ENCODE results near the gene SNAPC2. TPM values are rescaled to one million over a fixed set of nuclear protein-coding genes. Genes with fewer than 3 reads are reported as not detected.

Gene SNAPC2
- total and polyA plus RNA-seq, 2 donors, result 6.4 to 16.0 TPM

DNA sequence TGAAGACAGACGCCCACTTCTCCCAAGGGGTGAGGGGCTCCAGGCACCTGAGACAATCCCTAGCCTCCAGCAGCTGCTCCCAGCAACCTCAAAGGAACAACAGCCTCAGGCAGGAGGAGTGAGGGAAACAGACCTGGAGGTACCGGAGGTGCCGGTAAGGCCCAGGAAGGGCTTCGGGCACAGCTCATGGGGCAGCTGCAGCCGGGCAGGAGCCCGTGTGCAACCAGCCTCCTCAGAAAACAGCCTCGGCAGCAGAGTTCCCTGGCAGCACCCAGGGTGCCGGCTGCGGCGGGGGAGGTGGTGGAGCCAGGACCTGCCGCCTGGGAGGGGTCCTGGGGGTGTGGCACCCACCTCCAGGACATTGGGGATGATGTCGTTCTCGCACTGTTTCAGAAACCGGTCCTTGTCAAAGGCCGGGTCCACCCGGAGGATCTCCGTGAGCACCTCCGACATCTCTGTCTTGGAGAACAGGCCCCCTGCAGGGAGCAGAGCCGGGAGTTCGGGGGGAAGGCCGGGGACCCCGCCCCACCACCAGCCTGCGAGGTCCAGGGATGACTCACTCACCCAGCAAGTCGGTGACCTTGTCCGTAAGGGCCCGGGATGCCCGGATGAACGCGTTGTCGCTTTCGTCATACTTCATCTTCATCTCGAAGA is 12.3 kb downstream of the SNAPC2 start:
- Histone ChIP-seq H3K27me3 (ENCODE audit: control insufficient read depth in 2 of 2, insufficient read depth in 1 of 2, low read length in 1 of 2) (no peaks in the 10 kb centered on the region), H3K4me3 (ENCODE audit: low read length in 2 of 2) (no peak overlapping the region), H3K4me1 (ENCODE audit: control insufficient read depth in 2 of 2, insufficient read depth in 2 of 2, low read length in 2 of 2) (peaks cover 0 to 8% of the 10 kb centered on the region in 2 donors), H3K9me3 (ENCODE audit: control insufficient read depth in 2 of 2, insufficient read depth in 1 of 2, low read length in 1 of 2) (no peaks in the 10 kb centered on the region), H3K27ac (ENCODE audit: low read depth in 1 of 2, low read length in 1 of 2) (no peak overlapping the region), H3K36me3 (ENCODE audit: control insufficient read depth in 2 of 2, insufficient read depth in 2 of 2, low read length in 1 of 2) (peaks cover 60 to 70% of the 10 kb centered on the region in 2 donors)
- 94% methylated on average over 32 of the region's 32 CpGs for WGBS
- no peak for DNase-seq (ENCODE audit: low read depth in 6 of 9, low spot score in 9 of 9)

DNA sequence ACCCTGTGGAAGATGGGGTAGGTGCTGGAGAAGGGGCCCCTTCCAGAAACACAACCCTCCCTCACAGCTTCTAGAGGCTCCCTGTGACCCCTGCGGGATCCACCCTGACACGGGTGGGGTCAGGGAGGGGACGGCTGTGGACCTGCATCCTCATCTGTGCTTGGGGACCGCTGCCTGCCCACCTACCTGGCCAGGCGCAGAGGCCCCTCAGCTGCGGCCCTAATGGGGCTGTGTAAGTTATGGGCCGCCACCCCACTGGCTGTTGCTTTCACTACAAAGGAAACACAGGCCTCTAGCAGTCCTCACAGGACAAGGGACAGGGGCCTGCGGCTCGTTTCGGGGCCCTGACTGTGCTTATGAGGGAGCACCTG is 12.8 kb downstream of the SNAPC2 start:
- no peak overlapping the region for H3K4me3 ChIP-seq (ENCODE audit: low read length in 2 of 2)
- H3K4me1 ChIP-seq (ENCODE audit: control insufficient read depth in 2 of 2, insufficient read depth in 2 of 2, low read length in 2 of 2), result peaks cover 0 to 8% of the 10 kb centered on the region in 2 donors
- WGBS, result 98% methylated on average over 10 of the region's 10 CpGs
- H3K36me3 ChIP-seq (ENCODE audit: control insufficient read depth in 2 of 2, insufficient read depth in 2 of 2, low read length in 1 of 2), result peaks cover 62 to 66% of the 10 kb centered on the region in 2 donors
- no peaks in the 10 kb centered on the region for H3K9me3 ChIP-seq (ENCODE audit: control insufficient read depth in 2 of 2, insufficient read depth in 1 of 2, low read length in 1 of 2)
- H3K27me3 ChIP-seq (ENCODE audit: control insufficient read depth in 2 of 2, insufficient read depth in 1 of 2, low read length in 1 of 2), result no peaks in the 10 kb centered on the region
- DNase-seq (ENCODE audit: low read depth in 6 of 9, low spot score in 9 of 9), result no peak
- no peak overlapping the region for H3K27ac ChIP-seq (ENCODE audit: low read depth in 1 of 2, low read length in 1 of 2)

DNA sequence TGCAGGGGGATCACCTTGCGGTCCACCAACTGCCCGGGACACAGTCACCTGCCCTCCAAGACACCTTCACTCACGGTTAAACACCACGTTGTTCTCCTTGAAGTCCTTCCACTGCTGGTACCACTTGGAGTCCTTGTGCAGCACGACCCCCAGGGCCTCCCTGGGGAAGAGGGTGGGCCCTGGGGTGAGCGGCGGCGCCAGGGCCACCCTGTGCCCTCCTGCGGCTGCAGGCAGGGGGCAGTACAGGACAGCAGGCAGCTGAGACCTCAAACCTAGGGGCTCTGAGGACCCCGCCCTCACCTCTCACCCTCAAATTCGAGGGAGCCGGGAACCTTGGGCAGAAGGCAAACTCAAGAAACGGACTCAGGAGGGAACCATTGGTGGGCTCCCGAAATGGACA is 13.3 kb downstream of the SNAPC2 start:
- peaks cover 0 to 6% of the 10 kb centered on the region in 2 donors for H3K4me1 ChIP-seq (ENCODE audit: control insufficient read depth in 2 of 2, insufficient read depth in 2 of 2, low read length in 2 of 2)
- H3K27me3 ChIP-seq (ENCODE audit: control insufficient read depth in 2 of 2, insufficient read depth in 1 of 2, low read length in 1 of 2), result no peaks in the 10 kb centered on the region
- H3K4me3 ChIP-seq (ENCODE audit: low read length in 2 of 2), result no peak overlapping the region
- no peak overlapping the region for H3K27ac ChIP-seq (ENCODE audit: low read depth in 1 of 2, low read length in 1 of 2)
- H3K36me3 ChIP-seq (ENCODE audit: control insufficient read depth in 2 of 2, insufficient read depth in 2 of 2, low read length in 1 of 2), result peaks cover 62 to 65% of the 10 kb centered on the region in 2 donors
- H3K9me3 ChIP-seq (ENCODE audit: control insufficient read depth in 2 of 2, insufficient read depth in 1 of 2, low read length in 1 of 2), result no peaks in the 10 kb centered on the region
- 97% methylated on average over 14 of the region's 14 CpGs for WGBS
- no peak for DNase-seq (ENCODE audit: low read depth in 6 of 9, low spot score in 9 of 9)

DNA sequence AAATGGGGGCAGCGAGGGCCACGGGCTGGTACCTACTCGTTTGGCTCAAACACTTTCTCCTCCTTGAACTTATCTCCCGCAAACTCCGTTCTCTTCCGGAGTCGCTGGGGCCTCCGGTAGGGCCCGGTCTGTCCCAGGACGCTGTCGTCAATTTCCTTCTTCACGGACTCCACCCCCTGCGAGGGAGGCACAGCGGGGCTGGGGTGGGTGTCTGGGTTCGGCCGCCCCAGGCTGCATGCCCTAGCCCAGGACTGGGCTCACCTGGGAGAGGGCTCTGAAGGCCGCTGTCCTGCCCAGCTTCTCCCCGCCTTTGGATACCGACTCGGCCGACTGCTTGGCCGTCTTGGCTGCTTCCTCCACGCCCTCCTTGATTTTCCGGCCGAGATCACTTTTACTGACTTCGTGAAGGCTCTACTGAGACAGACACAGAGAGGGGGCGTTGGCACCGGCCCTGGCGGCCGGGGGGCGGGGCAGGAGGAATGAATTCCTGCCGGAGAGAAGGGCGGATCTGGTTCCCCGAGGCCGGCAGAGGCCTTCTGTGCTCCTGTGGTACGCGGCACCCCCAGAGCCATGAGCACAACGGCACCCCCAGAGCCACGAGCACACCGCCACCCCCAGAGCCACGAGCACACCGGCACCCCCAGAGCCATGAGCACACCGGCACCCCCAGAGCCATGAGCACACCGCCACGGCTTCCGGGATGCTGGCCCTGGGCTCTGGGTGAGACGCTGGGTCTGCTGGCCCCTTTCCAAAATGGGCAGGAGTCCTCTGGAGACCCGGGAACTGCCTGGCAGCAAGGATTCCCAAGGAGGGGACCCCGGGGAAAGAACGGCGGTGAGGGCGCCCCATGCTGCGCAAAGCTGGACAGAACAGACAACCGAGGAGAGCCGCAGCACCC is 13.9 kb downstream of the SNAPC2 start:
- Histone ChIP-seq H3K4me3 (ENCODE audit: low read length in 2 of 2) (no peak overlapping the region), H3K27ac (ENCODE audit: low read depth in 1 of 2, low read length in 1 of 2) (no peak overlapping the region), H3K27me3 (ENCODE audit: control insufficient read depth in 2 of 2, insufficient read depth in 1 of 2, low read length in 1 of 2) (no peaks in the 10 kb centered on the region), H3K9me3 (ENCODE audit: control insufficient read depth in 2 of 2, insufficient read depth in 1 of 2, low read length in 1 of 2) (no peaks in the 10 kb centered on the region), H3K36me3 (ENCODE audit: control insufficient read depth in 2 of 2, insufficient read depth in 2 of 2, low read length in 1 of 2) (peaks cover 62 to 68% of the 10 kb centered on the region in 2 donors), H3K4me1 (ENCODE audit: control insufficient read depth in 2 of 2, insufficient read depth in 2 of 2, low read length in 2 of 2) (peaks cover 0 to 6% of the 10 kb centered on the region in 2 donors)
- WGBS, result 95% methylated on average over 55 of the region's 55 CpGs
- no peak for DNase-seq (ENCODE audit: low read depth in 6 of 9, low spot score in 9 of 9)

DNA sequence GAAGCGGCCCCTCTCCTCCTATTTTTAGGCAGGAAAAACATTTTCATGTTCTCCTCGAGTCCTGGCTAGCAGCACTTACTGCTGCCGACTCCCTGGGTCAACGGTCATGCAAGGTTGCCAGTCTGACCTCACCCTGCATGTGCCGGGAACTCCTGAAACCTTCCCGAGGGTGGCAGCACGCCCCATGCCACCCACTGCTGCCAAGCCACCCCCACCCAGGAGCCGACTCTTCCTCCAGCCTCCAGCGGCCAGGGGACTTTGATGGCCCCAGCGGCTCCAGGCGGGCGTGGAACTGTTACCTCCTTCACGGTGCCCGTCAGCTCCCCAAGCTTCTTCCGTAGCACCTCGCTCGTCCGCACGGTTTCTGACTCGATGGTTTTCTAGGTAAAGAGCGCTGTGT is 14.6 kb downstream of the SNAPC2 start:
- WGBS, result 97% methylated on average over 21 of the region's 21 CpGs
- H3K36me3 ChIP-seq (ENCODE audit: control insufficient read depth in 2 of 2, insufficient read depth in 2 of 2, low read length in 1 of 2), result peaks cover 62 to 71% of the 10 kb centered on the region in 2 donors
- H3K27ac ChIP-seq (ENCODE audit: low read depth in 1 of 2, low read length in 1 of 2), result no peak overlapping the region
- no peaks in the 10 kb centered on the region for H3K4me1 ChIP-seq (ENCODE audit: control insufficient read depth in 2 of 2, insufficient read depth in 2 of 2, low read length in 2 of 2)
- no peaks in the 10 kb centered on the region for H3K9me3 ChIP-seq (ENCODE audit: control insufficient read depth in 2 of 2, insufficient read depth in 1 of 2, low read length in 1 of 2)
- no peak for DNase-seq (ENCODE audit: low read depth in 6 of 9, low spot score in 9 of 9)
- H3K4me3 ChIP-seq (ENCODE audit: low read length in 2 of 2), result no peak overlapping the region
- H3K27me3 ChIP-seq (ENCODE audit: control insufficient read depth in 2 of 2, insufficient read depth in 1 of 2, low read length in 1 of 2), result no peaks in the 10 kb centered on the region

DNA sequence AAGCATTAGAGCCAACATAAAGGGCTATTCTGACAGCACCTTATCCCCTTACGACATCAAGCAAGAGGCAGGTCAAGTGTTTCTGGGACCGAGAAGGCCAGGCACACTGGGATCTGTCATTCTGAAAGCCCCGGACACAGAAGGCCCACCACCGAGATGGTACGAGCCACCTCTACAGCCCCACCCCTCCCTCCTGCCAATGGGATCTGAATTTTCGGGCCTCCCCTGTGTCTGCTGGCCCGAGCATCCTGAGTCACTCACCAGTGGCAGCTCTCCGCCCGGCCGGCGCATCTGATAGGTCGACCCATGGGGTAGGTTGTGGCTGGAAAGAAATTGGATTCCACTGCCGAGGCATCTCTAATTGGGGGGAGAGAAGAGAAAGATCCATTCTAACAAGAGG is 20.7 kb downstream of the SNAPC2 start:
- no peak for DNase-seq (ENCODE audit: low read depth in 6 of 9, low spot score in 9 of 9)
- H3K4me3 ChIP-seq (ENCODE audit: low read length in 2 of 2), result no peak overlapping the region
- H3K27ac ChIP-seq (ENCODE audit: low read depth in 1 of 2, low read length in 1 of 2), result no peak overlapping the region
- H3K36me3 ChIP-seq (ENCODE audit: control insufficient read depth in 2 of 2, insufficient read depth in 2 of 2, low read length in 1 of 2), result peaks cover 24 to 29% of the 10 kb centered on the region in 2 donors
- H3K4me1 ChIP-seq (ENCODE audit: control insufficient read depth in 2 of 2, insufficient read depth in 2 of 2, low read length in 2 of 2), result peaks cover 8 to 15% of the 10 kb centered on the region in 2 donors
- 97% methylated on average over 13 of the region's 13 CpGs for whole genome bisulfite sequencing
- H3K9me3 ChIP-seq (ENCODE audit: control insufficient read depth in 2 of 2, insufficient read depth in 1 of 2, low read length in 1 of 2), result no peaks in the 10 kb centered on the region
- H3K27me3 ChIP-seq (ENCODE audit: control insufficient read depth in 2 of 2, insufficient read depth in 1 of 2, low read length in 1 of 2), result no peaks in the 10 kb centered on the region

DNA sequence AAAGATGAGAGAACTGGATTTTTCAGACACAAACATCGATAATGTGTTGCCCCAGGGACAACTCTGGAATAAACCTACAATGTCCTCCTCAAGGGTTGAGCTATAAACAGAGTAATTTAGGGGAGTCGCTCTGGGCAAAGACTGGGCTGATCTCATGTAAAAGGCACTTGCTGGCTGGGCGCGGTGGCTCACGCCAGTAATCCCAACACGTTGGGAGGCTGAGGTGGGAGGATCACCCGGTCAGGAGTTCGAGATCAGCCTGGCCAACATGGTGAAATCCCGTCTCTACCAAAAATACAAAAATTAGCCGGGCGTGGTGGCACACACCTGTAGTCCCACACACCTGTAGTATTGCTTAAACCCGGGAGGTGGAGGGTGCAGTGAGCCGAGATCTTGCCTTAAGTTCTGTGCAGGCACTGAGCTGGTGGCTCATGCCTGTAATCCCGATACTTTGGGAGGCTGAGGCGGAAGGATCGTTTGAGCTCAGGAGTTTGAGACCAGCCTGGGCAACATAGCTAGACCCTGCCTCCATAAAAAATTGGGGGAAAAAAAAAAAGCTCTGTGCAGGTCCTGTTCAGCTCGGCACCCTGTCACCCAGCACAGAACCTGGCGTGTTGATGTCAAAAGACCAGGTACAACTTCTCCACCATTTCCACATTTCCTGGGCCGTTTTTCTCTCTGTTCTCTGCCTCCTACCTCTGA is 21.9 kb downstream of the SNAPC2 start:
- Histone ChIP-seq H3K4me1 (ENCODE audit: control insufficient read depth in 2 of 2, insufficient read depth in 2 of 2, low read length in 2 of 2) (peaks cover 8 to 15% of the 10 kb centered on the region in 2 donors), H3K4me3 (ENCODE audit: low read length in 2 of 2) (no peak overlapping the region)

DNA sequence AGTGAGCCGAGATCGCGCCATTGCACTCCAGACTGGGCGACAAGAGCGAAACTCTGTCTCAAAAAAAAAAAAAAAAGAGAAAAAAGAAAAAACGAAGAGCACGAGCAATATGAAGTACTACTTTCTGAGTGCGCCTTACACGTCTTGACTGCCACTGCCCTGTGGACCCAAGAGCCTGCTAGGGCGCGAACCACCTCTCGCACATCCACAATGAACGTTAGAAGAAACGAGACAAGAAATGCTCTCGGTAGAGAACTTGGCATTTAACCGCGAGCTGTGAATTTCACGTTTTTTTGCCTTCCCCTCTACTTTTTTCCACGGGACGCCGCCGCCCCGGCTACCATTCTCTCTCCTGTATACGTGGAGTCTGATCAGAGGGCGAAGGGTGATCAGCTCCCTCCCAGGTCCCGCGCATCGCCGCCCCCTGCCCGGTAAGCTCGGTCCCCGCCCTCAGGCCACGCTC is 22.9 kb downstream of the SNAPC2 start:
- 7% methylated on average over 33 of the region's 33 CpGs for WGBS
- Histone ChIP-seq H3K4me1 (ENCODE audit: control insufficient read depth in 2 of 2, insufficient read depth in 2 of 2, low read length in 2 of 2) (peaks cover 8 to 15% of the 10 kb centered on the region in 2 donors), H3K36me3 (ENCODE audit: control insufficient read depth in 2 of 2, insufficient read depth in 2 of 2, low read length in 1 of 2) (peaks cover 11 to 14% of the 10 kb centered on the region in 2 donors)

More for the DNA sequence above, 21.9 kb downstream of the SNAPC2 start:
- 97% methylated on average over 19 of the region's 19 CpGs for WGBS
- no peak overlapping the region for H3K27ac ChIP-seq (ENCODE audit: low read depth in 1 of 2, low read length in 1 of 2)
- DNase-seq (ENCODE audit: low read depth in 6 of 9, low spot score in 9 of 9), result no peak
- peaks cover 17 to 19% of the 10 kb centered on the region in 2 donors for H3K36me3 ChIP-seq (ENCODE audit: control insufficient read depth in 2 of 2, insufficient read depth in 2 of 2, low read length in 1 of 2)
- no peaks in the 10 kb centered on the region for H3K27me3 ChIP-seq (ENCODE audit: control insufficient read depth in 2 of 2, insufficient read depth in 1 of 2, low read length in 1 of 2)
- H3K9me3 ChIP-seq (ENCODE audit: control insufficient read depth in 2 of 2, insufficient read depth in 1 of 2, low read length in 1 of 2), result no peaks in the 10 kb centered on the region

More for the DNA sequence above, 22.9 kb downstream of the SNAPC2 start:
- Histone ChIP-seq H3K9me3 (ENCODE audit: control insufficient read depth in 2 of 2, insufficient read depth in 1 of 2, low read length in 1 of 2) (no peaks in the 10 kb centered on the region), H3K4me3 (ENCODE audit: low read length in 2 of 2) (peak overlapping the region; percentile 86 to 94), H3K27ac (ENCODE audit: low read depth in 1 of 2, low read length in 1 of 2) (peak overlapping the region; percentile 81 to 96), H3K27me3 (ENCODE audit: control insufficient read depth in 2 of 2, insufficient read depth in 1 of 2, low read length in 1 of 2) (no peaks in the 10 kb centered on the region)
- DNase-seq (ENCODE audit: low read depth in 6 of 9, low spot score in 9 of 9), result no peak

Data from thymus (tissue), 11 donors.